ENCODE data around the gene UNK. TPM values are rescaled to one million over a fixed set of nuclear protein-coding genes. Genes with fewer than 3 reads are reported as not detected.

Gene UNK
- total and polyA plus RNA-seq, 2 of the 13 experiments (the other 11 are each of a cell fraction or from before 2014, with no cell fraction given) = 31.6 to 33.0 TPM

DNA sequence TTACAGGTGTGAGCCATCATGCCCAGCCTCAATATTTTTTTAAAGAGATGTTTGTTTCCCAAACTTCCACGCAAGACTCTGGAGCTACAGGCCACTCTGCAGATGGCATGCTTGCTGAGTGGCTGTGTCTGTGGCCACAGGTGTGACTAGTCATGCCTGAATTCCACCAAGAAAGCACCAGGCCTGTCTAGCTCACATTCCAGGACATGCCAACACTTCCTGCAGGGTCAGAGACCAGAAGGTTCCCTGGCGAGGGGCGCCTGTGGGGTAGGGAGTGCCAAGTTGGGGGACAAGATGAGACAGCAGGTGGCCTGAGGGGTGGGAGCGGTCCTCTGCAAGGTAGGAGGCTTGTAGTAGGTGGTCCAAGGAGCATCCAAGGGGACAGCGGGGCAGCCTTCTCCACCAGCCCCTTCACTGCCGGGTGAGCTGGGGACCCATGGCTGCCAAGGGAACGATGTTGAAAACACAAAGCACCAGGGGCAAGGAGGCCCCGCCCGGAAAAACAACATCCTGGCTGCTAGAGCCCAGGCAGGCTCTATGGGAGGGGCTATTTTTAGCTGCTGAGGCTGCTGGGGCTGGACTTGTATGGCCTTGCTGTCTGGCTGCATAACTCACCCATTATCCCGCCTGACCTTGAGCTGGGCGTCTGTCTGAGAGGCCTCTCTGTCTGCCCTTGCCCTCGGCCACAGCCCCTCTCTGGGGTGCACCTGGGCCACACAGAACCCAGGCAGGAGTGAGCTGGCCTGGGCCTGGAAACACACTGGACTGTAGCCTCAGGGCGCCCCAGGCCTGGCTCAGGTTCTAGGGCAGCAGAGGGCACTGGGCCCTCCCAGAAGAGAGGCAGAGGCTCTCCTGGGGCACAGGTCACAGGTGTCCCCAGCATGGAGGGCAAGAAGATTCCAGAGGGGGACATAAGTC, 88.1 kb downstream of the UNK start (continued):
- TF ChIP-seq, protein P1, sequence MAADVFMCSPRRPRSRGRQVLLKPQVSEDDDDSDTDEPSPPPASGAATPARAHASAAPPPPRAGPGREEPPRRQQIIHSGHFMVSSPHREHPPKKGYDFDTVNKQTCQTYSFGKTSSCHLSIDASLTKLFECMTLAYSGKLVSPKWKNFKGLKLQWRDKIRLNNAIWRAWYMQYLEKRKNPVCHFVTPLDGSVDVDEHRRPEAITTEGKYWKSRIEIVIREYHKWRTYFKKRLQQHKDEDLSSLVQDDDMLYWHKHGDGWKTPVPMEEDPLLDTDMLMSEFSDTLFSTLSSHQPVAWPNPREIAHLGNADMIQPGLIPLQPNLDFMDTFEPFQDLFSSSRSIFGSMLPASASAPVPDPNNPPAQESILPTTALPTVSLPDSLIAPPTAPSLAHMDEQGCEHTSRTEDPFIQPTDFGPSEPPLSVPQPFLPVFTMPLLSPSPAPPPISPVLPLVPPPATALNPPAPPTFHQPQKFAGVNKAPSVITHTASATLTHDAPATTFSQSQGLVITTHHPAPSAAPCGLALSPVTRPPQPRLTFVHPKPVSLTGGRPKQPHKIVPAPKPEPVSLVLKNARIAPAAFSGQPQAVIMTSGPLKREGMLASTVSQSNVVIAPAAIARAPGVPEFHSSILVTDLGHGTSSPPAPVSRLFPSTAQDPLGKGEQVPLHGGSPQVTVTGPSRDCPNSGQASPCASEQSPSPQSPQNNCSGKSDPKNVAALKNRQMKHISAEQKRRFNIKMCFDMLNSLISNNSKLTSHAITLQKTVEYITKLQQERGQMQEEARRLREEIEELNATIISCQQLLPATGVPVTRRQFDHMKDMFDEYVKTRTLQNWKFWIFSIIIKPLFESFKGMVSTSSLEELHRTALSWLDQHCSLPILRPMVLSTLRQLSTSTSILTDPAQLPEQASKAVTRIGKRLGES (CRISPR knock-in tag; IDR thresholded peaks at IDR 0.05; ENCODE audit: borderline replicate concordance) = peak; percentile 70; the same call in 1 of the 2 replicates
- no peak for TF ChIP-seq TCF12 (IDR thresholded peaks at IDR 0.05)
- TF ChIP-seq TCF12 (CRISPR knock-in tag; IDR thresholded peaks at IDR 0.05) = peak; percentile 94
- no peak; the same call in 1 of the 2 replicates for TF ChIP-seq KLF9 (CRISPR knock-in tag; IDR thresholded peaks at IDR 0.05; ENCODE audit: low read depth)
- TF ChIP-seq PPARG (CRISPR knock-in tag; conservative IDR thresholded peaks at IDR 0.05) = peak; percentile 83
- peak; percentile 98 for TF ChIP-seq ZFX (CRISPR knock-in tag; IDR thresholded peaks at IDR 0.05; ENCODE audit: low read depth)
- peak; percentile 92; the same call in 1 of the 2 replicates for TF ChIP-seq ZNF703 (CRISPR knock-in tag; IDR thresholded peaks at IDR 0.05; ENCODE audit: borderline replicate concordance)
- no peak for TF ChIP-seq CBX2 (IDR thresholded peaks at IDR 0.05; ENCODE audit: low read depth, low read length)
- TF ChIP-seq CBX2 (CRISPR knock-in tag; IDR thresholded peaks at IDR 0.05; ENCODE audit: low read depth) = no peak
- TF ChIP-seq ZNF350 (CRISPR knock-in tag; IDR thresholded peaks at IDR 0.05; ENCODE audit: borderline replicate concordance, low read depth) = peak; percentile 99
- no peak for TF ChIP-seq SMARCC2 (IDR thresholded peaks at IDR 0.05)
- no peak for TF ChIP-seq ZNF724P (CRISPR knock-in tag; IDR thresholded peaks at IDR 0.05; ENCODE audit: borderline replicate concordance)
- TF ChIP-seq ZSCAN31 (CRISPR knock-in tag; IDR thresholded peaks at IDR 0.05; ENCODE audit: low read depth) = peak; percentile 99
- TF ChIP-seq, protein P2, sequence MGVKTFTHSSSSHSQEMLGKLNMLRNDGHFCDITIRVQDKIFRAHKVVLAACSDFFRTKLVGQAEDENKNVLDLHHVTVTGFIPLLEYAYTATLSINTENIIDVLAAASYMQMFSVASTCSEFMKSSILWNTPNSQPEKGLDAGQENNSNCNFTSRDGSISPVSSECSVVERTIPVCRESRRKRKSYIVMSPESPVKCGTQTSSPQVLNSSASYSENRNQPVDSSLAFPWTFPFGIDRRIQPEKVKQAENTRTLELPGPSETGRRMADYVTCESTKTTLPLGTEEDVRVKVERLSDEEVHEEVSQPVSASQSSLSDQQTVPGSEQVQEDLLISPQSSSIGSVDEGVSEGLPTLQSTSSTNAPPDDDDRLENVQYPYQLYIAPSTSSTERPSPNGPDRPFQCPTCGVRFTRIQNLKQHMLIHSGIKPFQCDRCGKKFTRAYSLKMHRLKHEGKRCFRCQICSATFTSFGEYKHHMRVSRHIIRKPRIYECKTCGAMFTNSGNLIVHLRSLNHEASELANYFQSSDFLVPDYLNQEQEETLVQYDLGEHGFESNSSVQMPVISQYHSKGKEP (CRISPR knock-in tag; IDR thresholded peaks at IDR 0.05) = no peak
- 0 out of 2 replicates have a peak, but pooled peaks have one; percentile 30 for TF ChIP-seq ZNF761 (CRISPR knock-in tag; conservative IDR thresholded peaks at IDR 0.05)
- TF ChIP-seq CHCHD3 (CRISPR knock-in tag; IDR thresholded peaks at IDR 0.05) = no peak
- TF ChIP-seq EZH2 (conservative IDR thresholded peaks at IDR 0.05; ENCODE audit: low read depth, low read length) = no peak
- TF ChIP-seq ZNF101 (CRISPR knock-in tag; IDR thresholded peaks at IDR 0.05; ENCODE audit: borderline replicate concordance, low read depth) = no peak
- TF ChIP-seq PCBP2 (optimal IDR thresholded peaks at IDR 0.05; ENCODE audit: low read depth, low read length, poor library complexity, severe bottlenecking) = no peak
- TF ChIP-seq AGO1 (IDR thresholded peaks at IDR 0.05; ENCODE audit: low read depth, low read length, poor library complexity, severe bottlenecking) = peak; percentile 94
- TF ChIP-seq FOXA3 (CRISPR knock-in tag; IDR thresholded peaks at IDR 0.05) = peak; percentile 84
- peak; percentile 91 for TF ChIP-seq ETV5 (CRISPR knock-in tag; IDR thresholded peaks at IDR 0.05; ENCODE audit: borderline replicate concordance)
- no peak for TF ChIP-seq TMF1 (CRISPR knock-in tag; IDR thresholded peaks at IDR 0.05; ENCODE audit: low read depth)
- TF ChIP-seq SMAD9 (CRISPR knock-in tag; IDR thresholded peaks at IDR 0.05) = no peak
- TF ChIP-seq KDM5B (CRISPR knock-in tag; IDR thresholded peaks at IDR 0.05; ENCODE audit: borderline replicate concordance) = peak; percentile 59; the same call in 1 of the 2 replicates
- TF ChIP-seq ZNF34 (CRISPR knock-in tag; IDR thresholded peaks at IDR 0.05; ENCODE audit: borderline replicate concordance) = no peak
- TF ChIP-seq ZNF225 (CRISPR knock-in tag; IDR thresholded peaks at IDR 0.05) = 0 out of 2 replicates have a peak, but pooled peaks have one; percentile 23

Data from HepG2 (cell line).